Ovary (tissue), 9 donors: Measurements from ENCODE around the gene LRRC18. TPM values are rescaled to one million over a fixed set of nuclear protein-coding genes. Genes with fewer than 3 reads are reported as not detected.

ENCODE experiments used
- DNase-seq, 5 donors: peaks; one replicate each; pipeline ENCODE4 v3.0.0-alpha.2; 2019 to 2020
- H3K27ac ChIP-seq, 2 donors: fragments of 200-600 bp; one replicate each; pipeline versions ENCODE4 v1.5.1 to v1.8.0; 2019 to 2022
- H3K27me3 ChIP-seq: fragments of 200-600 bp; one replicate; pipeline ENCODE4 v1.8.0; 2022
- H3K36me3 ChIP-seq: fragments of 200-600 bp; sonication (generic); one replicate; pipeline ENCODE4 v1.5.1; 2019
- H3K4me1 ChIP-seq: one replicate; pipeline ENCODE4 v1.8.1; 2013; ENCODE audit warnings: mild to moderate bottlenecking, moderate library complexity; ENCODE audit not compliant: insufficient read depth
- H3K4me3 ChIP-seq: fragments of 200-600 bp; sonication (generic); one replicate; pipeline ENCODE4 v1.5.1; 2017
- H3K9me3 ChIP-seq, 2 donors: fragments of 200-600 bp in 1 of 2; sonication (generic) in 1 of 2; one replicate each; pipeline versions ENCODE4 v1.5.1 to v1.8.1; 2013 to 2019; ENCODE audit warnings: mild to moderate bottlenecking in 1 of 2, moderate library complexity in 1 of 2
- CTCF ChIP-seq, 3 donors: fragments of 450-650 bp in 2 of 3; fragments of 200-600 bp in 1 of 3; IDR thresholded peaks; one replicate each; pipeline versions ENCODE4 v1.5.1 to v1.8.0; 2016 to 2022; ENCODE audit warnings: antibody characterized with exemption in 3 of 3, mild to moderate bottlenecking in 1 of 3
- EP300 ChIP-seq: sonication (generic); formaldehyde crosslinking; IDR thresholded peaks from one replicate; pipeline ENCODE4 v1.6.1; 2017; ENCODE audit warnings: antibody characterized with exemption
- POLR2A ChIP-seq: fragments of 450-650 bp; IDR thresholded peaks from one replicate; pipeline ENCODE4 v1.6.1; 2017; ENCODE audit warnings: antibody characterized with exemption, mild to moderate bottlenecking, moderate library complexity
- WGBS, 3 donors: extraction: QIAGEN DNeasy Blood & Tissue Kit in 1 of 3; methylation state at CpG; one replicate each; pipeline versions ENCODE4 v1.1.5 to v1.1.7; 2013 to 2017; 5-methylcytosine and 5-hydroxymethylcytosine counted together
- intact Hi-C, 4 donors: fragments of 100-400 bp; cut with DNase I; formaldehyde crosslinking; loops; one replicate each; pipeline versions ENCODE4 v1.11.0 to v1.15.1; 2022 to 2023
- polyA plus RNA-seq, 2 donors: library from polyadenylated mRNA; stranded (reverse); fragments of 200-250 nt in 1 of 2; fragments of 350-450 nt in 1 of 2; fragmentation: Illumina TruSeq in 1 of 2; extraction: RNeasy Lipid Tissue Mini Kit (QIAGEN cat#74804) in 1 of 2; gene quantifications; one replicate each; pipeline ENCODE4 v1.2.3, GENCODE V29; 2013 to 2014
- total RNA-seq, 7 donors: library from RNA; depleted of rRNA in 2 of 7; stranded (reverse); fragments of >200 nt in 2 of 7; fragmentation: NEBNext Ultra II Directional in 3 of 7; extraction: Animal tissue kit (Norgen Biotek cat#: 25700) in 3 of 7; gene quantifications; one replicate each; pipeline versions ENCODE4 v1.1.0 to v1.2.4, GENCODE V29; 2016 to 2023
- donor health status: DM: no; HTN: no; CAD: no; lungs with moderate emphysema.
- donor health status: DM: no; HTN: no; CAD: no.
- donor health status: Bipolar disorder and iron deficiency.
- donor health status: DM: yes; HTN: yes; CAD: no.
- donor health status: DM: no; HTN: no; CAD: no.
- donor health status: DM: yes; HTN: yes; CAD: no.

Gene LRRC18
- total and polyA plus RNA-seq, 9 donors, result 0.15 to 1.4 (median 0.22) TPM; not detected in 4

- H3K36me3 ChIP-seq, result no peaks in the 10 kb centered on the region
- H3K4me3 ChIP-seq, result no peak overlapping the region
- no peaks in the 10 kb centered on the region for H3K27me3 ChIP-seq
- no peak for DNase-seq
- intact Hi-C loops, result no loop called here
- no peak overlapping the region for H3K27ac ChIP-seq
- no peaks in the 10 kb centered on the region for H3K4me1 ChIP-seq
- TF ChIP-seq CTCF (IDR thresholded peaks at IDR 0.05) (no peak), POLR2A (no peak), EP300 (no peak)
- 94 to 98% (median 97%) methylated on average over 7 of the region's 7 CpGs for WGBS, 3 donors
- no peaks in the 10 kb centered on the region for H3K9me3 ChIP-seq
These were observed 37.5 kb downstream of the LRRC18 start for GRCh38 chr10:48902096-48902495.

- 86 to 88% (median 87%) methylated on average over 5 of the region's 5 CpGs for WGBS, 3 donors
- intact Hi-C loops, result no loop called here
- Histone ChIP-seq H3K9me3 (no peaks in the 10 kb centered on the region), H3K27me3 (no peaks in the 10 kb centered on the region), H3K4me3 (no peak overlapping the region), H3K36me3 (no peaks in the 10 kb centered on the region), H3K4me1 (peaks cover 2% of the 10 kb centered on the region), H3K27ac (no peak overlapping the region)
- no peak for TF ChIP-seq CTCF (IDR thresholded peaks at IDR 0.05)
- TF ChIP-seq EP300, result no peak
- TF ChIP-seq POLR2A, result no peak
- no peak for DNase-seq
These were observed 38.3 kb downstream of the LRRC18 start for GRCh38 chr10:48901319-48901718.

- peaks cover 5% of the 10 kb centered on the region for H3K4me1 ChIP-seq
These were observed 39.3 kb downstream of the LRRC18 start for GRCh38 chr10:48900371-48900801.

GRCh38 chr10:48899781-48900180, 39.9 kb downstream of the LRRC18 start:
- WGBS, 3 donors, result 80 to 92% (median 81%) methylated on average over 7 to 8 of the region's 8 CpGs
- Histone ChIP-seq H3K9me3 (no peaks in the 10 kb centered on the region), H3K27ac (no peak overlapping the region), H3K4me3 (no peak overlapping the region), H3K4me1 (peaks cover 7% of the 10 kb centered on the region), H3K27me3 (no peaks in the 10 kb centered on the region), H3K36me3 (no peaks in the 10 kb centered on the region)
- TF ChIP-seq CTCF (IDR thresholded peaks at IDR 0.05), result no peak
- TF ChIP-seq POLR2A, result no peak
- no peak for TF ChIP-seq EP300
- DNase-seq, result no peak
- intact Hi-C loops, result no loop called here

More at GRCh38 chr10:48900371-48900801, 39.3 kb downstream of the LRRC18 start:
- DNase-seq, result no peak
- H3K27ac ChIP-seq, result no peak overlapping the region
- H3K9me3 ChIP-seq, result no peaks in the 10 kb centered on the region
- intact Hi-C loops, result no loop called here
- no peak for TF ChIP-seq CTCF (IDR thresholded peaks at IDR 0.05)
- no peak for TF ChIP-seq POLR2A
- TF ChIP-seq EP300, result no peak
- no peak overlapping the region for H3K4me3 ChIP-seq
- 70 to 84% (median 77%) methylated on average over 2 of the region's 2 CpGs for WGBS, 3 donors
- no peaks in the 10 kb centered on the region for H3K36me3 ChIP-seq
- no peaks in the 10 kb centered on the region for H3K27me3 ChIP-seq
